Fibroblast of the aortic adventitia (primary cell): ENCODE results near the gene DLGAP4. TPM values are rescaled to one million over a fixed set of nuclear protein-coding genes. Genes with fewer than 3 reads are reported as not detected.

ENCODE experiments used
- DNase-seq: peaks from one replicate; pipeline ENCODE4 v3.0.0-alpha.2; 2010; ENCODE audit warnings: low read depth
- H3K4me3 ChIP-seq: 2 replicates; pipeline ENCODE4 v1.5.1; 2011; ENCODE audit warnings: low read depth, mild to moderate bottlenecking, control low read depth, low read length, moderate library complexity
- CTCF ChIP-seq: IDR thresholded peaks from 2 replicates; pipeline ENCODE4 v1.5.1; 2011; ENCODE audit warnings: mild to moderate bottlenecking, low read length, control low read depth, inconsistent platforms; ENCODE audit not compliant: insufficient read depth
- total RNA-seq: library from RNA; depleted of rRNA; stranded (reverse); fragments of >200 nt; gene quantifications from 2 replicates; pipeline ENCODE4 v1.2.3, GENCODE V29; 2012; ENCODE audit warnings: low replicate concordance

DLGAP4 gene
- total RNA-seq, 1 donor: 19.5 TPM

GRCh38 chr20:36485286-36485685 lies 179.1 kb downstream of the DLGAP4 start:
- no peak overlapping the region for H3K4me3 ChIP-seq
- TF ChIP-seq CTCF: no peak
- no peak for DNase-seq

GRCh38 chr20:36487069-36487468 lies 180.9 kb downstream of the DLGAP4 start:
- no peak overlapping the region for H3K4me3 ChIP-seq
- DNase-seq: no peak
- TF ChIP-seq CTCF: no peak

GRCh38 chr20:36490191-36490590 lies 184.1 kb downstream of the DLGAP4 start:
- H3K4me3 ChIP-seq: no peak overlapping the region
- TF ChIP-seq CTCF: no peak
- DNase-seq: no peak

- TF ChIP-seq CTCF: no peak
- no peak for DNase-seq
- no peak overlapping the region for H3K4me3 ChIP-seq
Measured at GRCh38 chr20:36491901-36492617, 185.9 kb downstream of the DLGAP4 start.

- no peak overlapping the region for H3K4me3 ChIP-seq
- DNase-seq: no peak
- TF ChIP-seq CTCF: peak; percentile 29
Measured at GRCh38 chr20:36493051-36493800, 187.1 kb downstream of the DLGAP4 start.

- H3K4me3 ChIP-seq: no peak overlapping the region
- TF ChIP-seq CTCF: no peak
- peak; percentile 85 for DNase-seq
Measured at GRCh38 chr20:36493801-36494114, 187.6 kb downstream of the DLGAP4 start.
